ENCODE data around the gene CADPS2. TPM values are rescaled to one million over a fixed set of nuclear protein-coding genes. Genes with fewer than 3 reads are reported as not detected.

Gene CADPS2
- total and polyA plus RNA-seq, 2 of the 4 experiments (the other 2 are of a cell fraction) = 0.10 to 0.54 TPM

DNA sequence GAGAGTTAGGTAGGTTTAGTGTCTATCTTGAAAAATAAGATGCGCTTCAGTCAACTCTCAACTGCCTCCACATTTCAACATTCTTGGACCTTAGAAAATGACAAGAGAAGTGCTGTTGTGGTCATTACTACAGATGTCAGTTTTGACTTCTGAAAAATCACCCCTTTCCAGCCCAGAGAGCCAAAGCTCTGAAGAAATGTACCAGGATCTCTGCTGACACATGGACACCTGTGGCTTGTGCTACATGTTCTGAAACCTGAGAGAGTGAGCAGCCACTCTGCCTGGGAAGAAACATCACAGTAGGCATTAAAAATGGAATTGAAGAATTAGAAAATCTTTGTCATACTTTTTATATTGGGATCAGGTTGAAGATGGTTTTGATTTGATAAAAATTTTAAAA is 545.8 kb downstream of the CADPS2 start:
- CTCF ChIA-PET = no interaction called here
- POLR2A ChIA-PET (ENCODE audit: unreplicated experiment) = no interaction called here

More for the DNA sequence above, 545.8 kb downstream of the CADPS2 start:
- Histone ChIP-seq H3K4ac (ENCODE audit: low read depth, low read length) (no peak overlapping the region), H3K23ac (ENCODE audit: low read depth, low read length) (no peak overlapping the region), H2AK5ac (ENCODE audit: low read depth, low read length) (no peak overlapping the region), H3K27me3 (ENCODE audit: control insufficient read depth, insufficient read depth, low read length) (no peaks in the 10 kb centered on the region), H3K9ac (ENCODE audit: low read depth, low read length) (no peak overlapping the region), H2BK20ac (ENCODE audit: low read depth, low read length) (no peak overlapping the region), H3K14ac (replicated peaks; ENCODE audit: low read depth, low read length) (no peak overlapping the region), H2BK120ac (ENCODE audit: low read depth, low read length) (no peak overlapping the region), H3K27ac (ENCODE audit: insufficient read depth, low read length) (no peak overlapping the region), H3K4me2 (ENCODE audit: low read depth, low read length) (no peak overlapping the region), H3K4me3 (ENCODE audit: insufficient read depth, low read depth, low read length) (no peak overlapping the region), H3K56ac (ENCODE audit: extremely low read depth, insufficient read depth, low read length) (no peak overlapping the region), H3K79me1 (ENCODE audit: low read depth in 1 of 2, low read length in 2 of 2) (no peaks in the 10 kb centered on the region), H2AFZ (replicated peaks; ENCODE audit: low read length, poor library complexity) (no peak overlapping the region), H2AK9ac (replicated peaks; ENCODE audit: low read depth, low read length, poor library complexity) (no peak overlapping the region), H4K8ac (ENCODE audit: low read depth in 2 of 2, low read length in 2 of 2) (no peak overlapping the region), H3K4me1 (ENCODE audit: control insufficient read depth, insufficient read depth, low read length) (no peaks in the 10 kb centered on the region), H3K9me3 (ENCODE audit: control insufficient read depth, insufficient read depth, low read length) (no peaks in the 10 kb centered on the region), H2BK5ac (ENCODE audit: low read depth, low read length, poor library complexity, severe bottlenecking) (no peak overlapping the region), H4K5ac (ENCODE audit: low read depth, low read length) (no peak overlapping the region), H4K20me1 (ENCODE audit: insufficient read depth, low read length) (no peaks in the 10 kb centered on the region), H2BK15ac (ENCODE audit: low read depth, low read length) (no peak overlapping the region), H3K36me3 (ENCODE audit: control insufficient read depth, insufficient read depth, low read length) (no peaks in the 10 kb centered on the region), H3K9me1 (ENCODE audit: insufficient read depth, low read length) (no peaks in the 10 kb centered on the region), H4K91ac (ENCODE audit: insufficient read depth, low read depth, low read length) (no peak overlapping the region), H3K18ac (ENCODE audit: low read depth, low read length) (no peak overlapping the region)
- BruUV-seq (replicated peaks) = no TSS peak
- no peak for DNase-seq
- no CpG with 5 or more reads among the region's 1 CpG for WGBS, 2 experiments (ENCODE audit: extremely low coverage in 2 of 2, insufficient read length in 1 of 2)
- dilution Hi-C loops (cut with HindIII; ENCODE audit: low sequenced_read_pairs, unreplicated experiment) (no loop called here), in situ Hi-C loops (cut with MboI; ENCODE audit: low sequenced_read_pairs) (no loop called here), intact Hi-C loops (cut with micrococcal nuclease) (no loop called here)
- ATAC-seq (ENCODE audit: low read depth) = no peak
- TF ChIP-seq RAD21 (IDR thresholded peaks at IDR 0.05; ENCODE audit: low read length) = no peak
- TF ChIP-seq BHLHE40 (IDR thresholded peaks at IDR 0.05; ENCODE audit: low read depth, low read length) = no peak
- TF ChIP-seq MAZ (IDR thresholded peaks at IDR 0.05; ENCODE audit: borderline replicate concordance, low read depth, low read length) = no peak
- TF ChIP-seq POLR2A (IDR thresholded peaks at IDR 0.05; ENCODE audit: low read depth, low read length) = no peak
- TF ChIP-seq, protein P1, sequence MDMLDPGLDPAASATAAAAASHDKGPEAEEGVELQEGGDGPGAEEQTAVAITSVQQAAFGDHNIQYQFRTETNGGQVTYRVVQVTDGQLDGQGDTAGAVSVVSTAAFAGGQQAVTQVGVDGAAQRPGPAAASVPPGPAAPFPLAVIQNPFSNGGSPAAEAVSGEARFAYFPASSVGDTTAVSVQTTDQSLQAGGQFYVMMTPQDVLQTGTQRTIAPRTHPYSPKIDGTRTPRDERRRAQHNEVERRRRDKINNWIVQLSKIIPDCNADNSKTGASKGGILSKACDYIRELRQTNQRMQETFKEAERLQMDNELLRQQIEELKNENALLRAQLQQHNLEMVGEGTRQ (IDR thresholded peaks at IDR 0.05; ENCODE audit: low read depth, low read length) = no peak
- TF ChIP-seq RCOR1 (IDR thresholded peaks at IDR 0.05; ENCODE audit: insufficient replicate concordance, low read length) = no peak
- TF ChIP-seq FOS (IDR thresholded peaks at IDR 0.05; ENCODE audit: low read depth, low read length) = no peak
- no peak for TF ChIP-seq CEBPB (IDR thresholded peaks at IDR 0.05; ENCODE audit: low read depth, low read length)
- TF ChIP-seq, protein P2, sequence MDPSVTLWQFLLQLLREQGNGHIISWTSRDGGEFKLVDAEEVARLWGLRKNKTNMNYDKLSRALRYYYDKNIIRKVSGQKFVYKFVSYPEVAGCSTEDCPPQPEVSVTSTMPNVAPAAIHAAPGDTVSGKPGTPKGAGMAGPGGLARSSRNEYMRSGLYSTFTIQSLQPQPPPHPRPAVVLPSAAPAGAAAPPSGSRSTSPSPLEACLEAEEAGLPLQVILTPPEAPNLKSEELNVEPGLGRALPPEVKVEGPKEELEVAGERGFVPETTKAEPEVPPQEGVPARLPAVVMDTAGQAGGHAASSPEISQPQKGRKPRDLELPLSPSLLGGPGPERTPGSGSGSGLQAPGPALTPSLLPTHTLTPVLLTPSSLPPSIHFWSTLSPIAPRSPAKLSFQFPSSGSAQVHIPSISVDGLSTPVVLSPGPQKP (IDR thresholded peaks at IDR 0.05; ENCODE audit: borderline replicate concordance, low read depth, low read length) = no peak
- TF ChIP-seq CHD1 (IDR thresholded peaks at IDR 0.05; ENCODE audit: low read depth, low read length) = no peak
- no peak for TF ChIP-seq RFX5 (IDR thresholded peaks at IDR 0.05; ENCODE audit: low read depth, low read length)
- TF ChIP-seq SMC3 (IDR thresholded peaks at IDR 0.05; ENCODE audit: low read depth, low read length) = no peak
- TF ChIP-seq NFE2L2 (IDR thresholded peaks at IDR 0.05; ENCODE audit: low read depth, low read length) = no peak
- no peak for TF ChIP-seq MAFK (IDR thresholded peaks at IDR 0.05; ENCODE audit: low read depth, low read length)
